ENCODE data around the gene TMEM132C.

Gene TMEM132C

GRCh38 chr12:128276471-128276870 is 9.5 kb downstream of the TMEM132C start:
- Histone ChIP-seq H3K27me3 (ENCODE audit: insufficient read depth, poor library complexity, severe bottlenecking) (no peaks in the 10 kb centered on the region), H3K36me3 (ENCODE audit: low read depth) (no peaks in the 10 kb centered on the region), H3K9me3 (ENCODE audit: severe bottlenecking) (no peaks in the 10 kb centered on the region), H3K4me3 (ENCODE audit: severe bottlenecking) (no peak overlapping the region), H3K27ac (ENCODE audit: poor library complexity, severe bottlenecking) (no peak overlapping the region), H3K4me1 (ENCODE audit: insufficient read depth, poor library complexity, severe bottlenecking) (no peaks in the 10 kb centered on the region)
- DNase-seq (ENCODE audit: low spot score), result no peak
- TF ChIP-seq, protein P1, sequence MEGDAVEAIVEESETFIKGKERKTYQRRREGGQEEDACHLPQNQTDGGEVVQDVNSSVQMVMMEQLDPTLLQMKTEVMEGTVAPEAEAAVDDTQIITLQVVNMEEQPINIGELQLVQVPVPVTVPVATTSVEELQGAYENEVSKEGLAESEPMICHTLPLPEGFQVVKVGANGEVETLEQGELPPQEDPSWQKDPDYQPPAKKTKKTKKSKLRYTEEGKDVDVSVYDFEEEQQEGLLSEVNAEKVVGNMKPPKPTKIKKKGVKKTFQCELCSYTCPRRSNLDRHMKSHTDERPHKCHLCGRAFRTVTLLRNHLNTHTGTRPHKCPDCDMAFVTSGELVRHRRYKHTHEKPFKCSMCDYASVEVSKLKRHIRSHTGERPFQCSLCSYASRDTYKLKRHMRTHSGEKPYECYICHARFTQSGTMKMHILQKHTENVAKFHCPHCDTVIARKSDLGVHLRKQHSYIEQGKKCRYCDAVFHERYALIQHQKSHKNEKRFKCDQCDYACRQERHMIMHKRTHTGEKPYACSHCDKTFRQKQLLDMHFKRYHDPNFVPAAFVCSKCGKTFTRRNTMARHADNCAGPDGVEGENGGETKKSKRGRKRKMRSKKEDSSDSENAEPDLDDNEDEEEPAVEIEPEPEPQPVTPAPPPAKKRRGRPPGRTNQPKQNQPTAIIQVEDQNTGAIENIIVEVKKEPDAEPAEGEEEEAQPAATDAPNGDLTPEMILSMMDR (IDR thresholded peaks at IDR 0.05; ENCODE audit: poor library complexity, severe bottlenecking), result no peak
- ATAC-seq (ENCODE audit: low read depth), result no peak

DNA sequence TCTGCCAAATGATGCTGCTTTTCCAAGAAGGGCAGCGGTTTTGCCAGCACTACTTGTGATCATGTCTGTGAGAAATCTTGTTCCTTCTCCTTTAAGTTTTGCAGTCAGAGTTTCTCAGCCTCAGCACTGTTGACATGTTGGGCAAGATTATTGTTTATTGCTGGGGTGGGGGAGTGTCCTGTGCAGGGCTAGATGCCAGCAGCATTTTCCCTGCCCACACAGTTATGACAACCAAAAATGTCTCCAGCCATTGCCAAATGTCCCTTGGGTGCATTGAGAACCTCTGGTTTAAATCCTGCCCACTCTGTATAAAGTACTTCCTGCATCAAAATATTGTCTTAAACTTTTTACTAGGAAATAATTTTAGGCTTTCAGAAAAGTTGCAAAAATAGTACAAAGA is 20.0 kb downstream of the TMEM132C start:
- Histone ChIP-seq H3K27me3 (ENCODE audit: insufficient read depth, poor library complexity, severe bottlenecking) (no peaks in the 10 kb centered on the region), H3K9me3 (ENCODE audit: severe bottlenecking) (no peaks in the 10 kb centered on the region), H3K36me3 (ENCODE audit: low read depth) (no peaks in the 10 kb centered on the region), H3K4me3 (ENCODE audit: severe bottlenecking) (no peak overlapping the region), H3K4me1 (ENCODE audit: insufficient read depth, poor library complexity, severe bottlenecking) (no peaks in the 10 kb centered on the region), H3K27ac (ENCODE audit: poor library complexity, severe bottlenecking) (no peak overlapping the region)
- TF ChIP-seq, protein P1 (IDR thresholded peaks at IDR 0.05; ENCODE audit: poor library complexity, severe bottlenecking), result no peak
- no peak for DNase-seq (ENCODE audit: low spot score)
- no peak for ATAC-seq (ENCODE audit: low read depth)

DNA sequence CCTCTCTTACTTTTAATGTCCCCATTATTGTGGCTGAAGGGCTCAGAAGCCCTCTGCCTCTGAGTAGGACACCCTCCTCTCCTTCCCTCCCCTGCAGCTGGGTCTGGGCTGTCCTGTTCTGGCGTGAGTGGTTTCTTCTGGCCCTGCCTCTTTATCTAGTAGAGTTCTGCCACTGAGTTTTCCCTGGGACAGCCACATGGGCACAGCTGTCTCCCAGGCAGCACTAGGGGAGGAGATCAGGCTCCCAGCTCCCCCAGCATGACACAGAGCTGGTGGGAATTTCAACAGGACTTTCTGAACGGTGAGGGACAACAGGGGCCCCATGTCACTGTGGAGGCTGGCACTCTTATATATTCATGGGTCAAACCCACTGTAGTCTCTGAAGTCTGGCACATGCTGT is 21.4 kb downstream of the TMEM132C start:
- TF ChIP-seq, protein P1 (IDR thresholded peaks at IDR 0.05; ENCODE audit: poor library complexity, severe bottlenecking), result no peak
- Histone ChIP-seq H3K27ac (ENCODE audit: poor library complexity, severe bottlenecking) (no peak overlapping the region), H3K4me1 (ENCODE audit: insufficient read depth, poor library complexity, severe bottlenecking) (no peaks in the 10 kb centered on the region), H3K4me3 (ENCODE audit: severe bottlenecking) (no peak overlapping the region), H3K36me3 (ENCODE audit: low read depth) (no peaks in the 10 kb centered on the region), H3K9me3 (ENCODE audit: severe bottlenecking) (no peaks in the 10 kb centered on the region), H3K27me3 (ENCODE audit: insufficient read depth, poor library complexity, severe bottlenecking) (no peaks in the 10 kb centered on the region)
- DNase-seq (ENCODE audit: low spot score), result no peak
- ATAC-seq (ENCODE audit: low read depth), result no peak

DNA sequence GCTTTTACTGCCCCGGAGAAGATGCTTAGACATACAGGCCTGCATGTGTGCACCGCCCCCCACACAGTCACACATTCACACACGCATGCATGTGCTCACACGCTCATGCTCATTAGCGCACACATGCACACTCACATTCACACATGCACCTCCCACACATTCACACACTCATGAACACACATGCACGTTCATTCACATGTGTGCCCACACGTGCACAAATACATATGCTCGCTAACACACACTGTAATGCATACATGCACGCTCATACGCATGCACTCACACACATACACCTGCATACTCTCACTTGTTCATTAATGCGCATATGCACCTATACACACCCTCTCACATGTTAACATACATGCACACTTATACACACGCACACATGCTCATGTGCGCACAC is 21.9 kb downstream of the TMEM132C start:
- DNase-seq (ENCODE audit: low spot score), result no peak
- TF ChIP-seq, protein P1 (IDR thresholded peaks at IDR 0.05; ENCODE audit: poor library complexity, severe bottlenecking), result no peak
- H3K4me1 ChIP-seq (ENCODE audit: insufficient read depth, poor library complexity, severe bottlenecking), result no peaks in the 10 kb centered on the region
- H3K27me3 ChIP-seq (ENCODE audit: insufficient read depth, poor library complexity, severe bottlenecking), result no peaks in the 10 kb centered on the region
- ATAC-seq (ENCODE audit: low read depth), result no peak
- H3K4me3 ChIP-seq (ENCODE audit: severe bottlenecking), result no peak overlapping the region
- no peaks in the 10 kb centered on the region for H3K9me3 ChIP-seq (ENCODE audit: severe bottlenecking)
- no peaks in the 10 kb centered on the region for H3K36me3 ChIP-seq (ENCODE audit: low read depth)
- no peak overlapping the region for H3K27ac ChIP-seq (ENCODE audit: poor library complexity, severe bottlenecking)

GRCh38 chr12:128290938-128291337 is 24.0 kb downstream of the TMEM132C start:
- no peaks in the 10 kb centered on the region for H3K36me3 ChIP-seq (ENCODE audit: low read depth)
- DNase-seq (ENCODE audit: low spot score) (no peak), ATAC-seq (ENCODE audit: low read depth) (no peak)
- H3K9me3 ChIP-seq (ENCODE audit: severe bottlenecking), result no peaks in the 10 kb centered on the region
- no peak overlapping the region for H3K27ac ChIP-seq (ENCODE audit: poor library complexity, severe bottlenecking)
- no peak overlapping the region for H3K4me3 ChIP-seq (ENCODE audit: severe bottlenecking)
- H3K27me3 ChIP-seq (ENCODE audit: insufficient read depth, poor library complexity, severe bottlenecking), result no peaks in the 10 kb centered on the region
- TF ChIP-seq, protein P1 (IDR thresholded peaks at IDR 0.05; ENCODE audit: poor library complexity, severe bottlenecking), result no peak
- no peaks in the 10 kb centered on the region for H3K4me1 ChIP-seq (ENCODE audit: insufficient read depth, poor library complexity, severe bottlenecking)

Measured in RWPE2 (cell line).